ENCODE measurements around the gene BHMT2.

BHMT2 gene

DNA sequence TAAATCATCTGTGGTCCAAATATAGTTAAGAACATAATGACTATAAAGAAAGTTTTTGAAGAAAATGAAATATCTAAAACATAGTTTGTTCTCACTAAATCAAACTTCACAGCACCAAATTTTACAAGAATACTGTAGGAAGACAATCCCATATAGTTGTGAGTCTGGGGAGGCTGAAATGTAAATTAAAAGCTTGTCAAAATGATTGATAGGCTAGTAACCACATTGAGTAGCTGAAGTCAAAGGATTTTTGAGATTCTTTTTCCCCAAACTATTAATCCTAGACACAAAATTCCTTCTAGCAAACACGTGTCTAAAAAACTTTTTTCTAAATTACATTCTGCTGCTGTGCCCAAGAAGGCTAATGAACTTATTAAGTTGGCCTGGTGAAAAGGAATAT lies 55.0 kb downstream of the BHMT2 start:
- DNase-seq = no peak

DNA sequence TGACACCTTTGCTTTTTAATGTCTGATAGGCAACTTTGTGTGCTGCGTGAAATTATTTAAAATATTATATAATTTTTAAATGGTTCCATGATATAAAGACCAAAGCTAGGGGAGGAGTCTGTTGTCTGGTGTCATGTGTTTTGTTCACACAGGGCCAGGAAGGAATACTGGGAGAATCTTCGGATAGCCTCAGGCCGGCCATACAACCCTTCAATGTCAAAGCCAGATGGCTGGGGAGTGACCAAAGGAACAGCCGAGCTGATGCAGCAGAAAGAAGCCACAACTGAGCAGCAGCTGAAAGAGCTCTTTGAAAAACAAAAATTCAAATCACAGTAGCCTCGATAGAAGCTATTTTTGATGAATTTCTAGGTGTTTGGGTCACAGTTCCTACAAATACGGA lies 61.2 kb downstream of the BHMT2 start:
- DNase-seq = no peak

DNA sequence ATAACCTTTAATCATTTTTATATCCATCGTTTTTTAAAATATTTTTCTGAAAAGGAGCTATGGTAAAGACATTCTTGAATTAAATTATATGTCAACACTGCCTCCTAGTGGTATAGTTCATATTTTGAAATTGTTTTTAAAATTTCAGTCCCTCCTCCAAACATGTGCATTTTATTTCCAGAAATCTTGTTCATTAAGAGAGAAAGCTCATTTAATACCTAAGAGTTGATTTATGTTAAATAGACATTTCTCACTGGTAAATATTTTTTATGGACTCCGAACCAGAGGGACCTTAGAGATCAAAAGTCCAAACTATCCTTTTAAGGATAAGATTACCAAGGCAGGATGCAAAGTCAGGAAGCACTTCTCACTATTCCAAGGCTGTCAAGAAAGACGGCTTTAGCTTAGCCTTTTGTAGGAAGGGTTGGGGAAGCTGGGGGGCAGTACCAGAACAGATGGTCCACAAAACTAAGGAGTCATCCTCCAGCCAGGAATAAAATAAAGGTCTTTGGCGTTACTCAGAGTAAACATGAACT lies 63.6 kb downstream of the BHMT2 start:
- DNase-seq = peak in 1 of 2 donors; percentile 49

DNA sequence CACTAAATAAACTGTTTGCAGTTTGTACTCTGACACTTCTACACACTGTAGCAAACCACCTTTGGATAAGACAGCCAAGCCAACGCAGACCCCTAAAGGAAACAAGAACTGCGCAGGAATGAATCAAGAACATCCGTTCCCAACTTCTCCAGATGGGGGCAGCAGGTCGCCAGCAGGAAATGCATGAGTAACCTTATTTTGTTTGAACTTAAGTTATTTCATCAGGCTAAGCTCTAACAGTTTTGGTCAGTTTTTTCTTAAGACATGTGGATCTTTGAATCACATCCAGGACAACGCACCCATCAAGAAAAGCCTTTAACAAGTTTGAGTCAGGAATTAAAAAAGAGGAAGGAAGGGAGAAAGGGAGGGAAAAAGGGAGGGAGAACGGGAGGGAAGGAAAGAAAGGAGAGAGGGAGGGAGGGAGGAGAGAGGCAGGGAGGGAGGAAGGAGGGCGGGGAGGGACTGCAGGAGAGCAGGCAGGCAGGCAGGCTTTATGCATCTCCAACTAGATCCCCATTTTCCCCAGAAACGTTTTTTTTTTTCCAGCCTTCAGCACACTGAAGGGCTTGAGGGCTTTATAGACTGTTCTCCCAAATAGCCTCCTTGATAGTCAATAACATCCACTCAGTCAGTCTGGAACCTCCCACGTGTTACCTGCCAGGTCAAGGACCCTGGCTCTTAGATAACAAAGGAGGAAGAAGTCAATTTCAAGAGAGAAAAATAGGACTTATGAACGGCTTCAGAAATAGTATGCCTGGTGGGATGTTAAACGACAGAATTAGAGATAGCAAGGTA lies 64.3 kb downstream of the BHMT2 start:
- DNase-seq = peak; percentile 43 to 66

DNA sequence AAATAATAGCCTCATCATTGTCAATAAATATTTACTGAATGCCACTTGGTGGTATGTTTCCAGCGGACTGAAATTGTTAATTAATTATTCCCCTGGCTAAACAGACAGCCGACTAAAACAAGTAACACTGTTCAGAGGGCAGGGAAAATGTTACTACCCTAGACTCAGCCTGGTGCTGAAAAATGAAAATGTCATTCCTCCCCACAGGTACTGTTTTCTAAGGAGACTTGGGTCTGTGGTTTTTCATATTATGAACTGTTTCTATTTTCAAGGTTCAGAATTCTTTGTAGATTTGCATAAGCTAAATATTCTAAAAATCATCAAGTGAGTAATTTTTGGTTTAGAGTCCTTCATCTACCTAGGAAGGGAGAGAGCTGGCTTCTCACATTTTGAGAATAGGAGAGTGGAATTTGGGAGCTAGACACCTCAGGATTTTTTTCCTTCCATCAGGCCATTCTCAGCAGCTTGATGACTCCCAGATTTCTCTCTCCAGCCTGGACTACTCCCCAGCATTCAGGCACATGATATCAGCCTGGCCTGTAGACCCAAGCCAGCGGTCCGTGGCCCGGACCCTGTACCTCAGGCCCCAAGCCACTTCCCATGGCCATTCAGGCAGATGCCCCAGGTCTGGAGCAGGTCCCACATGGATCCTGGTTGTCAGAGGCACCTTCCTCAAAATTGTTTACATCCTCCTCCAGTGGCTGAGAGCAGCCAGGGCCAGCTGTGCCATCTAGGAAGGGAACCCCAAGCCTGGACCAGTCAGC lies 66.4 kb downstream of the BHMT2 start:
- DNase-seq = no peak

DNA sequence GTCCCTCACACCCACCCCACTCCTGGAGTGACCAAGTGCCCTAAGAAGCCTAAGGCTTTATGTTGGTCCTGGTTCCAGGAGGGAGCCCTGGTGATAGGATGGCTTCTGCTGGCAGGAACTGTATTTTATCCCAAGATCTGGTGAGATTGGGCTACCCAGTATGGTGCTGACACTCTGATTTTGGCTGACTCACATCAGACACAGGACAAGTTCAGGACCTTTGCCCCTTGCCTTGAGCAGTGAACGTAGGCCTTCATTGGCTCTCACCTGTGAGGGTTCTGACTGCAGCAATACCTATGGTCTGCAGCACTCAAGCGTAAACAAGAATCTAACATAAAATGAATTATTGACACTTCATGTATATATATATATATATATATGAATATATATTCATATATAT lies 67.1 kb downstream of the BHMT2 start:
- no peak for DNase-seq
